Measurements from ENCODE around the gene CAMK4. TPM values are rescaled to one million over a fixed set of nuclear protein-coding genes. Genes with fewer than 3 reads are reported as not detected.
"Not testable (repeated sequence)": the region's sequence is repeated elsewhere in the genome, so short reads cannot be mapped to it uniquely, and the experiment has no call there.

CAMK4 gene
- total RNA-seq, 1 experiment from 2014 or later: 10.6 TPM

DNA sequence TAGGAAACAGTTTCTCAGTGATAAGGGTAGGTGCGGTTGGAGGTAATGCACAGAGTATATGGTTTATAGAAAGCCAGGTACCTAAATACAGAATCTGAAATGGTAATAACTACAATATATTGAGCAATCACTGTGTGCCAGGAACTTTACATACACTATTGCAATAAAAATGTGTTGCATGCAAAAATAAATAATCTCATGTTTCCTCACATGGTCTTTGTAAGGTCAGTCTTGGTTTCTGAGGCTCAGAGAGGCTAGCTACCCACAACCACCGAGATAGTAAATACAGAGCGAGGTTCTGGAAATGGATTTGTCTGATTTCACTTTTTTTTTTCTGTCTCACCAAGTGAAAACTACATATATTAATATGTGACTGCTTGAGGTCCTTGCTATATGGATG, 128.9 kb downstream of the CAMK4 start (continued):
- TF ChIP-seq, protein P1, sequence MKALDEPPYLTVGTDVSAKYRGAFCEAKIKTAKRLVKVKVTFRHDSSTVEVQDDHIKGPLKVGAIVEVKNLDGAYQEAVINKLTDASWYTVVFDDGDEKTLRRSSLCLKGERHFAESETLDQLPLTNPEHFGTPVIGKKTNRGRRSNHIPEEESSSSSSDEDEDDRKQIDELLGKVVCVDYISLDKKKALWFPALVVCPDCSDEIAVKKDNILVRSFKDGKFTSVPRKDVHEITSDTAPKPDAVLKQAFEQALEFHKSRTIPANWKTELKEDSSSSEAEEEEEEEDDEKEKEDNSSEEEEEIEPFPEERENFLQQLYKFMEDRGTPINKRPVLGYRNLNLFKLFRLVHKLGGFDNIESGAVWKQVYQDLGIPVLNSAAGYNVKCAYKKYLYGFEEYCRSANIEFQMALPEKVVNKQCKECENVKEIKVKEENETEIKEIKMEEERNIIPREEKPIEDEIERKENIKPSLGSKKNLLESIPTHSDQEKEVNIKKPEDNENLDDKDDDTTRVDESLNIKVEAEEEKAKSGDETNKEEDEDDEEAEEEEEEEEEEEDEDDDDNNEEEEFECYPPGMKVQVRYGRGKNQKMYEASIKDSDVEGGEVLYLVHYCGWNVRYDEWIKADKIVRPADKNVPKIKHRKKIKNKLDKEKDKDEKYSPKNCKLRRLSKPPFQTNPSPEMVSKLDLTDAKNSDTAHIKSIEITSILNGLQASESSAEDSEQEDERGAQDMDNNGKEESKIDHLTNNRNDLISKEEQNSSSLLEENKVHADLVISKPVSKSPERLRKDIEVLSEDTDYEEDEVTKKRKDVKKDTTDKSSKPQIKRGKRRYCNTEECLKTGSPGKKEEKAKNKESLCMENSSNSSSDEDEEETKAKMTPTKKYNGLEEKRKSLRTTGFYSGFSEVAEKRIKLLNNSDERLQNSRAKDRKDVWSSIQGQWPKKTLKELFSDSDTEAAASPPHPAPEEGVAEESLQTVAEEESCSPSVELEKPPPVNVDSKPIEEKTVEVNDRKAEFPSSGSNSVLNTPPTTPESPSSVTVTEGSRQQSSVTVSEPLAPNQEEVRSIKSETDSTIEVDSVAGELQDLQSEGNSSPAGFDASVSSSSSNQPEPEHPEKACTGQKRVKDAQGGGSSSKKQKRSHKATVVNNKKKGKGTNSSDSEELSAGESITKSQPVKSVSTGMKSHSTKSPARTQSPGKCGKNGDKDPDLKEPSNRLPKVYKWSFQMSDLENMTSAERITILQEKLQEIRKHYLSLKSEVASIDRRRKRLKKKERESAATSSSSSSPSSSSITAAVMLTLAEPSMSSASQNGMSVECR (CRISPR knock-in tag; IDR thresholded peaks at IDR 0.05; ENCODE audit: borderline replicate concordance): no peak
- TF ChIP-seq, protein P2, sequence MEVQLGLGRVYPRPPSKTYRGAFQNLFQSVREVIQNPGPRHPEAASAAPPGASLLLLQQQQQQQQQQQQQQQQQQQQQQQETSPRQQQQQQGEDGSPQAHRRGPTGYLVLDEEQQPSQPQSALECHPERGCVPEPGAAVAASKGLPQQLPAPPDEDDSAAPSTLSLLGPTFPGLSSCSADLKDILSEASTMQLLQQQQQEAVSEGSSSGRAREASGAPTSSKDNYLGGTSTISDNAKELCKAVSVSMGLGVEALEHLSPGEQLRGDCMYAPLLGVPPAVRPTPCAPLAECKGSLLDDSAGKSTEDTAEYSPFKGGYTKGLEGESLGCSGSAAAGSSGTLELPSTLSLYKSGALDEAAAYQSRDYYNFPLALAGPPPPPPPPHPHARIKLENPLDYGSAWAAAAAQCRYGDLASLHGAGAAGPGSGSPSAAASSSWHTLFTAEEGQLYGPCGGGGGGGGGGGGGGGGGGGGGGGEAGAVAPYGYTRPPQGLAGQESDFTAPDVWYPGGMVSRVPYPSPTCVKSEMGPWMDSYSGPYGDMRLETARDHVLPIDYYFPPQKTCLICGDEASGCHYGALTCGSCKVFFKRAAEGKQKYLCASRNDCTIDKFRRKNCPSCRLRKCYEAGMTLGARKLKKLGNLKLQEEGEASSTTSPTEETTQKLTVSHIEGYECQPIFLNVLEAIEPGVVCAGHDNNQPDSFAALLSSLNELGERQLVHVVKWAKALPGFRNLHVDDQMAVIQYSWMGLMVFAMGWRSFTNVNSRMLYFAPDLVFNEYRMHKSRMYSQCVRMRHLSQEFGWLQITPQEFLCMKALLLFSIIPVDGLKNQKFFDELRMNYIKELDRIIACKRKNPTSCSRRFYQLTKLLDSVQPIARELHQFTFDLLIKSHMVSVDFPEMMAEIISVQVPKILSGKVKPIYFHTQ (CRISPR knock-in tag; IDR thresholded peaks at IDR 0.05): no peak
- TF ChIP-seq, protein P3, sequence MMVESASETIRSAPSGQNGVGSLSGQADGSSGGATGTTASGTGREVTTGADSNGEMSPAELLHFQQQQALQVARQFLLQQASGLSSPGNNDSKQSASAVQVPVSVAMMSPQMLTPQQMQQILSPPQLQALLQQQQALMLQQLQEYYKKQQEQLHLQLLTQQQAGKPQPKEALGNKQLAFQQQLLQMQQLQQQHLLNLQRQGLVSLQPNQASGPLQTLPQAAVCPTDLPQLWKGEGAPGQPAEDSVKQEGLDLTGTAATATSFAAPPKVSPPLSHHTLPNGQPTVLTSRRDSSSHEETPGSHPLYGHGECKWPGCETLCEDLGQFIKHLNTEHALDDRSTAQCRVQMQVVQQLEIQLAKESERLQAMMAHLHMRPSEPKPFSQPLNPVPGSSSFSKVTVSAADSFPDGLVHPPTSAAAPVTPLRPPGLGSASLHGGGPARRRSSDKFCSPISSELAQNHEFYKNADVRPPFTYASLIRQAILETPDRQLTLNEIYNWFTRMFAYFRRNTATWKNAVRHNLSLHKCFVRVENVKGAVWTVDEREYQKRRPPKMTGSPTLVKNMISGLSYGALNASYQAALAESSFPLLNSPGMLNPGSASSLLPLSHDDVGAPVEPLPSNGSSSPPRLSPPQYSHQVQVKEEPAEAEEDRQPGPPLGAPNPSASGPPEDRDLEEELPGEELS (CRISPR knock-in tag; IDR thresholded peaks at IDR 0.05): no peak
- TF ChIP-seq ATF1 (CRISPR knock-in tag; IDR thresholded peaks at IDR 0.05): no peak
- no peak for TF ChIP-seq RORB (CRISPR knock-in tag; IDR thresholded peaks at IDR 0.05)
- TF ChIP-seq, protein P4, sequence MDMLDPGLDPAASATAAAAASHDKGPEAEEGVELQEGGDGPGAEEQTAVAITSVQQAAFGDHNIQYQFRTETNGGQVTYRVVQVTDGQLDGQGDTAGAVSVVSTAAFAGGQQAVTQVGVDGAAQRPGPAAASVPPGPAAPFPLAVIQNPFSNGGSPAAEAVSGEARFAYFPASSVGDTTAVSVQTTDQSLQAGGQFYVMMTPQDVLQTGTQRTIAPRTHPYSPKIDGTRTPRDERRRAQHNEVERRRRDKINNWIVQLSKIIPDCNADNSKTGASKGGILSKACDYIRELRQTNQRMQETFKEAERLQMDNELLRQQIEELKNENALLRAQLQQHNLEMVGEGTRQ (CRISPR knock-in tag; IDR thresholded peaks at IDR 0.05): no peak
- no peak for TF ChIP-seq ESRRA (CRISPR knock-in tag; IDR thresholded peaks at IDR 0.05; ENCODE audit: borderline replicate concordance)
- TF ChIP-seq, protein P5, sequence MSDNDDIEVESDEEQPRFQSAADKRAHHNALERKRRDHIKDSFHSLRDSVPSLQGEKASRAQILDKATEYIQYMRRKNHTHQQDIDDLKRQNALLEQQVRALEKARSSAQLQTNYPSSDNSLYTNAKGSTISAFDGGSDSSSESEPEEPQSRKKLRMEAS (CRISPR knock-in tag; IDR thresholded peaks at IDR 0.05): no peak
- TF ChIP-seq ZBTB21 (CRISPR knock-in tag; IDR thresholded peaks at IDR 0.05; ENCODE audit: borderline replicate concordance): no peak

DNA sequence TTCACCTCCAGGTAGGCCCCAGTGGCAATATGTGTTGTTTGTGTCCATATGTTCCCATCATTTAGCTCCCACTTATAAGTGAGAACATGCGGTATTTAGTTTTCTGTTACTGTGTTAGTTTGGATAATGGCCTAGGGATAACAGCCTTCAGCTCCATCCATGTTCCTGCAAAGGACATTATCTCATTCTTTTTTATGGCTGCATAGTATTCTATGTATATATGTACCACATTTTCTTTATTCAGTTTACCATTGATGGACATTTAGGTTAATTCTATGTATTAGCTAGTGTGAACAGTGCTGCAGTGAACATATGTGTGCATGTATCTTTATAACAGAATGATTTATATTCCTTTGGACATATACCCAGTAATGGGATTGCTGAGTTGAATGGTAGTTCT, 134.5 kb downstream of the CAMK4 start:
- H3K27me3 Mint-ChIP-seq (ENCODE audit: low read depth); ATAC-seq; H3K4me1 Mint-ChIP-seq; CTCF ChIA-PET; H3K36me3 Mint-ChIP-seq; DNase-seq (ENCODE audit: low spot score); H3K4me3 Mint-ChIP-seq; POLR2A ChIA-PET; H3K27ac Mint-ChIP-seq; H3K9me3 Mint-ChIP-seq: not testable (repeated sequence)

DNA sequence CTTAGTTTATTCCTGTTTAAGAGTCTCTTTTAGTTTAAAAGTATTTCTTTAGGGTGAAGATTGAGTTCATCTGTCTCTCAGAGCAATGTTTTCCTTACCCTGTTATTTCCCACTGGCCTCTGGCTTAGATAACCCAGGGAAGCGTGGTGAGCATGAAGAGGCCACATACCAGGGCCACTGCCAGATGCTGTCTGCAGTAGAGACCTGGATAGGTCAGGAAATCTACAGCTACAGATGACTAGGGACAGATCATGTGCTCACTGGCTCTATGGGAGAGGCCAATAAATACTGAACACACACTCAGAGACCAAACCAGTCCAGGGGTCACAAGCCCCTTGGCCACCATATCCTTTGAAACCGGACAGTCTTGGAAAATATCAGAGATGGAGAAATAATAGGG, 136.0 kb downstream of the CAMK4 start:
- no peak for TF ChIP-seq FOXJ3 (CRISPR knock-in tag; IDR thresholded peaks at IDR 0.05; ENCODE audit: borderline replicate concordance)
- no peak for TF ChIP-seq MXD4 (CRISPR knock-in tag; IDR thresholded peaks at IDR 0.05; ENCODE audit: borderline replicate concordance)
- no peaks in the 10 kb centered on the region for H3K36me3 Mint-ChIP-seq
- ChIA-PET CTCF (interaction anchor here (0.6 kb wide), 1 partner anchor 22 kb away, joined by 3 read pairs; no protein-coding TSS in a partner anchor), POLR2A (no interaction called here)
- no peak overlapping the region for H3K27ac Mint-ChIP-seq
- H3K4me1 Mint-ChIP-seq: 0 out of 2 replicates have a peak, but pooled peaks cover 2% of the 10 kb centered on the region
- no peak overlapping the region for H3K4me3 Mint-ChIP-seq
- peaks cover 5% of the 10 kb centered on the region for H3K9me3 Mint-ChIP-seq
- no peaks in the 10 kb centered on the region for H3K27me3 Mint-ChIP-seq (ENCODE audit: low read depth)
- DNase-seq (ENCODE audit: low spot score) (no peak), ATAC-seq (no peak)
